Activated T-cell treated with anti-CD3 and anti-CD28 coated beads, Interleukin-2, amount 50 U/mL, for 1 hour (primary cell): ENCODE data around the gene SAMM50.

Experiments used
- DNase-seq: peaks from one replicate; pipeline ENCODE4 v3.0.0-alpha.2; 2020

SAMM50 gene

GRCh38 chr22:43980996-43981395 lies 25.8 kb downstream of the SAMM50 start:
- DNase-seq, result no peak

DNA sequence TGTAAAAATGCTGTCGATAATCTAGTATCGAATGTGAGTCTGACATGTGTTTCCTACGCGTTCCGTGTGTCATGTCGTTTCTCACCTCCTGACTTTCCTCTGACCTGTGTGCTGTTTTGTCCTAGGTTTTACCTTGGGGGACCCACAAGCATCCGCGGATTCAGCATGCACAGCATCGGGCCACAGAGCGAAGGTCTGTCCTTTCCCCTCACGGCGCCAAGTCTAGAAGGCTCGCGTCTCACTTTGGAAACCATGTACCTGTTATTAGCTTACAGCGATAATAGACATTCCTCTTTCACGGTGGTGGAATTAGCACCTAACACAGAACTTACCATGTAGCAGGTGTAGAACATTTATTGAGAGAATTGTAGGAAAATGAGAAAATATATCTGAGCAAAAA lies 28.6 kb downstream of the SAMM50 start:
- DNase-seq, result no peak

- no peak for DNase-seq
Observed at GRCh38 chr22:43985532-43985931, 30.3 kb downstream of the SAMM50 start.

DNA sequence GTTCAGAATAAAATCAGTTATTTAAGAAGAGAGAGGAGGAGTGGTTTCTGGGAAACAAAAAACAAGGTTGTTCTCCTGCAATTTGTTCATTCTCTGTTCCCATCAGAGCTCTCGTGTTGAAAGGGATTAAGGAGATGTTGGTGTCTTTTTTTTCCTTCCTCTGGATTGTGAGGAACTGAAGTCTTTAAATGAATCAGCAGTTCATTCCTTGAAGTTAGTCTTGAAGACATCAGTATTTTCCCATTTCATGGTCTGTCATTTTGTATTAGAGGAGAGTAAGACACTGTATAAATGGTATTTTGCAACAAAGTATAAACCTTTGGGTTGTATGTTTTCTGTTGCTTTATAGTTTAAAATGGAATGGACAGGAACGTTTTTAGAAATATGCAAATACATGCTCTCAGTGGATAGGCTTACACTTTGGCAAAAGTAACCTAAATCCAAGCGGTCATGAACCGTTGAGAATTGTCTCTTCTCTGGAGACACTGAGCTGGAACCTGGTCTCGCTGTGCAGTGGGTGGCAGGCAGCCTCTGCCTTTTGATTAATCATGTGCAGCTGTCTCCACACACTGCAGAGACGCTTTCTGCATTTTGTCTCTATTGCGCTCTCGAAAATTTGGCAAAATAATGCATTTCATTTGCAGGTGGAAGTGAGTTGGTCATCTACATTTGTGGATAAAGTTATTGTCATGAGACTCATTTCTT lies 33.0 kb downstream of the SAMM50 start:
- DNase-seq, result no peak

DNA sequence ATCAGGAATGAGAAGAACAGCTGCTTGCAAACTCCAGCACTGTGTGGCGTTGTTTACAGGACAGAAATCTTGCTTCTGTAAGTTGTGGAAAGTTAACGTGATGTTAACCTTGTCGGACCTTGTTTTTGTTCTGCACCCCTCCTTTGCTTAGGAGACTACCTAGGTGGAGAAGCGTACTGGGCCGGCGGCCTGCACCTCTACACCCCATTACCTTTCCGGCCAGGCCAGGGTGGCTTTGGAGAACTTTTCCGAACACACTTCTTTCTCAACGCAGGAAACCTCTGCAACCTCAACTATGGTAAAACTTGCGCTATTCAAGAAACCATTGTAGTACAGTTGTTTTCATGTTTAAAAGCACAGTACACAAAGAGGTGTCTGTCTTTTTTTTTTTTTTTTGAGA lies 33.7 kb downstream of the SAMM50 start:
- DNase-seq, result no peak

- DNase-seq, result no peak
Observed at GRCh38 chr22:43990044-43990443, 34.8 kb downstream of the SAMM50 start.

- DNase-seq, result no peak
Observed at GRCh38 chr22:43991316-43992020, 36.2 kb downstream of the SAMM50 start.

- no peak for DNase-seq
Observed at GRCh38 chr22:43992331-43992821, 37.1 kb downstream of the SAMM50 start.

GRCh38 chr22:43993072-43993760 lies 38.0 kb downstream of the SAMM50 start:
- DNase-seq, result peak; percentile 67

GRCh38 chr22:43994006-43994405 lies 38.8 kb downstream of the SAMM50 start:
- no peak for DNase-seq

- no peak for DNase-seq
Observed at GRCh38 chr22:43994416-43994815, 39.2 kb downstream of the SAMM50 start.

DNA sequence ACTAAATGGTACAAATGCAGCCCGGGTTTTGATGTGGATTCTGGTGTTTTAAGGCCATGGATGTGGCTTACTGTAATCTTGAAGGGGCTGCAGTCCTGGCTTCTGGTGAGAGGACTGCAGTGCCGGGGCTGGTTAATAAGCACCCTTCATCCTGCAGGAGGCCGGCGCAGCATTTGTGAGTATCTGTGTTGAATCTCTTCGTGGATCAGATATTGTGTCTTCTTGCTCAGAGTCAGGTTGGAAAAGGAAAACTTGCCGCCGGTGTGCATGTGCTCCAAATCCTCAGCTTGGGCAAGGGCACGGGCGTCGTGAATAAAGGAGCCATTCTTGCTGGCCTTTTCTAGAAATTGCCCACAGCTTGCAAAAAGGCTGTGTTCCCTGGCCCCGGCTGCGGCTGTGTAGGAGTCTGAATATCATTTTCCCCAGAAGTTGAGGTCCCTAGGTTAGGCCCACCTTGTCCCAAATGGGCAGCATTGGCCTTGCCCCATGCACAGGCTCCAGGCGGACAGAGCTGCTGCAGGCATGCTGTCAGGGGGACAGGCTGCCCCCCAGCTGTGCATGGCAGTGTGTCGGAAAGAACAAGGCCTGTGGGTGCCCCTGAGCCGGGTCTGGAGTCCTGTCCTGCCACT lies 39.9 kb downstream of the SAMM50 start:
- DNase-seq, result no peak

- no peak for DNase-seq
Observed at GRCh38 chr22:43995798-43996169, 40.5 kb downstream of the SAMM50 start.

- DNase-seq, result peak; percentile 69
Observed at GRCh38 chr22:43996170-43996980, 41.1 kb downstream of the SAMM50 start.

GRCh38 chr22:43996981-43997265 lies 41.7 kb downstream of the SAMM50 start:
- DNase-seq, result no peak

DNA sequence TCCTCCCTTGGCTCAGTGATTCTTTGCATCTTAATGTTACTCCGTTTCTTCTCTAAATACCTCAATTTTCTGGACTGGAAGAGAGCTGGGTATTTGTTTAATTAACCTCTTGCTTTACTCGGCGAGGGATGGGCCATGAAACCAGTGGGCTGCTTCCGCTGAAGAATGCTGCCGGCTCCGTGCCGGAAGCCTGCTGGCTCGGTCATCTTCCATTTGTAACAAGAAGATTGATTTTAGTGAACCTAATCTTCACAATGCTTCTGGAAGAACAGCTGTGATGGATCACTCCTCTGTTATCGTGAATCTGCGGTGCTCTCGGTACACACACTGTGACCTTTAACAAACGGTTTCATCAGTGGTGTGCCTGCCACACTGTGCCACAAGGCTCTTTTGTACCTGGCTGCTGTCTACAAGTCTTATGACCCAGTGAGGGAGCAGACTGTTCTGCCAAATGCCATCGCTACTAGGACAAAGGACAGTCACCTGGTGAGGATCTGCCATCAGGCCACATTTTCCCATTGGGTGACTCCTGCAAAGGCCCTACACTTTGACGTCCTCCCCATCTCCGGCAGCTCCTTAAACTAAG lies 43.5 kb downstream of the SAMM50 start:
- DNase-seq, result no peak

DNA sequence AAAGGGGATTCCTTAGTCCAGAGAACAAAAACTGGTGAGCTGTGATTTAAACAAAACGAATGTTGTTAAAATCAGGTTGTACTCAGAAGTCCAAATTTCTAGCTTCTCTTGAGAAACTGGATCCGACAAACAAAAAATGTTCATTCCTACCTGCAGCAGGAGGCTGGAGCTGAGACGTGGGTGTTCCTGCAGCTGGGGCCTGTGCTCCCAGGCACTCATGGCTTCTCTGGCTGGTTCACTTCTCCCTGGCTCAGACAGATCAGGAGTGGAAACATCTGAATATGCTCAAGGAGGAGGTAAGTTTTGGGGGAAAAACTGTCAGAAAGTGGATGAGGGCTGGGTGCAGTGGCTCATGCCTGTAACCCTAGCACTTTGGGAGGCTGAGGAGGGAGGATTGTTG lies 44.1 kb downstream of the SAMM50 start:
- DNase-seq, result no peak

DNA sequence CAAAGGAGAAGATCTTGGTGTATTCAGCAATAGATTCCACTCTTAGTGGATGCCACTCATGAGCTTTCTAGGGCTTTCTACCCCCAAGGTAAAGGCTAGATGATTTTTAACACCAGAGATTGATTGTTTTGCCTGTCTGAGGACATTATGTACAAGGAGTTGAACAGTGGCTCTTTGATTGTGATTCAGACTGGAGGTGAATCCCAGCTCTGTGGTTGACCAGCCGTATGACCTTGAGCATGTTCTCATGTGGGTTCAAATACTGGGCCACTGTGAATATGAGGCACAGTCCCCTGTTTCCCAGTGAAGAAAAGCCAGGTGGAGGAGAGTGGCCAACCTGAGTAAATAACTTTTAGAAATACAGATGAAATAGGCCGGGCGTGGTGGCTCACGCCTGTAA lies 44.9 kb downstream of the SAMM50 start:
- DNase-seq, result no peak

DNA sequence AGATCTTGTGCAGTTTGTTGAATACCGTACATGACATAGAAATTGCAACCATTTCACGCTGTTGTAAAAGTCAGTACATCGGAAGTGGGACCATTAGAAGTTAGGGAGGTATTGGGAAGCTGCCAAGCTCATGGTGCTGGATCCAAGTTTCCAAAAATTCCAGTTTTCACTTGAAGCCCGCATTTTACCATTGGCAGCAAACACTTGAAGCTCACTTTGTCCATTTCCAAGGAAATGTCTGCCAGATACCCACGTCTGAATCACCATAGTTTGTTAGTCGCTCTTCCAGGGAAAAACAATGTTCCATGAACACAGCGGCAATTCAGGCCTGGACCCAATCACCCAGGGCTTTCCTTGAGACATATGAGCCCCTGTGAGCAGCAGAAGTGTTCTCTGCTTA lies 46.3 kb downstream of the SAMM50 start:
- no peak for DNase-seq

DNA sequence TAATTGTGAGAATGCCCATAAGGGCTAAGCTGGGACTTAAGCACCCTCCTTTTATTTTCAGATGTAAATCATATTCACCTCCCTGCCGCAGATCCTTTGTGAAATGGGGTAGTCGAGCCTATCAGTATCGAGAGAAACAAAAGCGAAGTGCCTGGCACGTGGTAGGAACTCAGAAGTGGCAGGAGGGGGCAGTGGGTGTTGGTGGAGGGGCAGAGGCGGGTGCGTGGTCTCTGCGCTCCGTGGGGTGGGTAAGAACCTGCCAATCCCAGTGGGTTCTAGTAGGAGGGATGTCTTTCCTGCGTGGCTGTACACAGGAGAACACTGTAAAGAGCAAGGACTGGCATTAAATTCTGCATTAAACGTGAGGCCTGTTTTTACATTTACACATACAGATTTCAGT lies 47.1 kb downstream of the SAMM50 start:
- no peak for DNase-seq

DNA sequence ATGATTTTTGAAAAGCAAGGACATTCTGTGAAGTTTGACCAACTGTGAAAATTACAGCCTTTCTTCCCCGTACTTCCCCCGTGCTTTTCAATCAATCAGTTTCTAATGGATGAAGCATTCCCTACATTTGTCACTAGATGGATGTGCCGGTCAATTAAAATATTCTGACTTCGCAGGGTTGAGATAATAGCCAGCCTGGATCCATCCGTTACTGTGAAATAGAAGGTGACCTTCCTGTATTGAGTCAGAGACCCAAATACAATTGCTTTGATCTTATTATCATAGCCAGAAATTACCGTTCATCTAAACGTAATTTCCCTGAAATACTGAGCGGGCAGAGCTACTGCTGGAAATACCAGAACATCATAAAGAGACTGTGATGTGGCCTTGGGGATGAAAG lies 47.8 kb downstream of the SAMM50 start:
- DNase-seq, result no peak

- no peak for DNase-seq
Observed at GRCh38 chr22:44003405-44004103, 48.3 kb downstream of the SAMM50 start.
